Vagina (tissue), 2 donors: ENCODE measurements around the gene SPAG9. TPM values are rescaled to one million over a fixed set of nuclear protein-coding genes. Genes with fewer than 3 reads are reported as not detected.

Source experiments
- DNase-seq, 2 donors: peaks; one replicate each; pipeline ENCODE4 v3.0.0-alpha.2; 2017; ENCODE audit errors: extremely low spot score in 2 of 2
- H3K27ac ChIP-seq: fragments of 200-600 bp; sonication (generic); one replicate; pipeline ENCODE4 v1.5.1; 2019
- H3K27me3 ChIP-seq: fragments of 200-600 bp; sonication (generic); one replicate; pipeline ENCODE4 v1.5.1; 2019
- H3K36me3 ChIP-seq, 2 donors: fragments of 200-600 bp; sonication (generic); one replicate each; pipeline ENCODE4 v1.5.1; 2017 to 2019
- H3K4me1 ChIP-seq: fragments of 200-600 bp; sonication (generic); one replicate; pipeline ENCODE4 v1.5.1; 2019
- H3K4me3 ChIP-seq, 2 donors: fragments of 200-600 bp; sonication (generic); 1 replicate in 1 of 2; 2 replicates in 1 of 2; pipeline ENCODE4 v1.5.1; 2016 to 2019
- H3K9me3 ChIP-seq: fragments of 200-600 bp; sonication (generic); one replicate; pipeline ENCODE4 v1.5.1; 2019
- CTCF ChIP-seq, 3 experiments: fragments of 450-650 bp in 2 of 3; fragments of 200-600 bp in 1 of 3; sonication (generic) in 1 of 3; IDR thresholded peaks; one replicate each; pipeline ENCODE4 v1.5.1; 2017 to 2019; ENCODE audit warnings: antibody characterized with exemption in 3 of 3, mild to moderate bottlenecking in 2 of 3, moderate library complexity in 2 of 3
- POLR2A ChIP-seq, 2 donors: fragments of 450-650 bp; IDR thresholded peaks; one replicate each; pipeline ENCODE4 v1.6.1; 2017; ENCODE audit warnings: antibody characterized with exemption in 2 of 2, mild to moderate bottlenecking in 2 of 2, moderate library complexity in 2 of 2
- POLR2AphosphoS5 ChIP-seq, 2 donors: sonication (generic); formaldehyde crosslinking; IDR thresholded peaks; one replicate each; pipeline ENCODE4 v1.9.0; 2017; ENCODE audit warnings: antibody characterized with exemption in 2 of 2, mild to moderate bottlenecking in 2 of 2, low read depth in 1 of 2; ENCODE audit not compliant: insufficient read depth in 1 of 2
- intact Hi-C: fragments of 100-400 bp; cut with DNase I; formaldehyde crosslinking; loops from one replicate; pipeline ENCODE4 v1.15.1; 2023
- total RNA-seq: library from RNA; depleted of rRNA; stranded (reverse); fragments of >200 nt; gene quantifications from one replicate; pipeline ENCODE4 v1.2.3, GENCODE V29; 2016

SPAG9 gene
- total RNA-seq, 1 donor from 2014 or later: 92.6 TPM

GRCh38 chr17:50954641-50955121, 166.0 kb downstream of the SPAG9 start:
- DNase-seq: peak in 1 of 2 donors; percentile 72
- Histone ChIP-seq H3K27me3 (no peaks in the 10 kb centered on the region), H3K4me1 (peaks cover 54% of the 10 kb centered on the region), H3K36me3 (peaks cover 0 to 6% of the 10 kb centered on the region in 2 donors), H3K4me3 (no peak overlapping the region), H3K9me3 (no peaks in the 10 kb centered on the region), H3K27ac (peak overlapping the region; percentile 93)
- intact Hi-C loops: loop anchor here (5.0 kb wide), 1 partner anchor 87 kb away; the partner anchor contains the start of gene TOB1
- no peak for TF ChIP-seq CTCF (IDR thresholded peaks at IDR 0.05)
- peak in 1 of 2 donors; percentile 8 for TF ChIP-seq POLR2AphosphoS5 (IDR thresholded peaks at IDR 0.05; ENCODE audit: insufficient read depth in 1 of 2, low read depth in 1 of 2)

DNA sequence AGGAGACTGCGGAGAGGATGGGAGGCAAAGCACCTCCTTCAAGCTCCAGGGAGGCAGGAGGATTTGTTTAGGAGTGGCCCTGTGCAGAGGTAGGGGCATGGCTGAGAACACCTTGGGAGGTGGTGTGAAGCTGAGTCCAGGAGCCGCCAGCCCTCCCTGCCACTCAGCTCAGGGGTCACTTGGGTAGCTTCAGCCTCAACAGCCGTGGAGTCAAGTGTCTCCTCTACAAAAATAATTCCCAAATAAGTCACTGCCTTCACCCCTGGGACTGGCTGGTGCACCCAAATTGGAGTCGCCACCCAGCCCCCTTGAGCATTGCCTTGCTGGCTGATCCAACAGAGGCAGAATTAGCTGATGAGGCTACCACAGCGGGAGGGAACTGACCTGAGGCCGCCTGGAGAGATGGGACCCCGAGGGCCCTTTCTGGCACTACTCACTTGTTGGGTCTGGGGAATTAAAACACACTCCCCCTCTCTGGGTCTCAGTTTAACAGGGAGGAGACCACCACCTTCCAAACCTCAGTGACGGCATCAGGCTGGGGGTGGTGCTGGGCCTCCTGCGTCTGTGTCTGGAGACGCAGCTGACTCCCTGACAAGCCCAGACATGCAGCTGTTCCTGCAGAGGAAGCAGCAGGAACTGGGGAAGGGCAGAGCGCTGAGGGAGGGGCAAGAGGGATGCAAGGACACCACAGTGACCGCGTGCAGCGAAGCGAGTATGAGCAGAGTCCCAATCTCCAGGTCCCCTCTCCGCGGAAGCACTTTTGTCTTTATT, 166.7 kb downstream of the SPAG9 start:
- peak in 1 of 2 donors; percentile 93 for DNase-seq
- Histone ChIP-seq H3K9me3 (no peaks in the 10 kb centered on the region), H3K27me3 (no peaks in the 10 kb centered on the region), H3K27ac (peak overlapping the region; percentile 93), H3K36me3 (no peaks in the 10 kb centered on the region), H3K4me1 (peaks cover 60% of the 10 kb centered on the region), H3K4me3 (no peak overlapping the region)
- TF ChIP-seq CTCF (IDR thresholded peaks at IDR 0.05): no peak
- peak; percentile 65 to 75 for TF ChIP-seq POLR2AphosphoS5 (IDR thresholded peaks at IDR 0.05; ENCODE audit: insufficient read depth in 1 of 2, low read depth in 1 of 2)
- intact Hi-C loops: loop anchor here (5.0 kb wide), 1 partner anchor 87 kb away; the partner anchor contains the start of gene TOB1

DNA sequence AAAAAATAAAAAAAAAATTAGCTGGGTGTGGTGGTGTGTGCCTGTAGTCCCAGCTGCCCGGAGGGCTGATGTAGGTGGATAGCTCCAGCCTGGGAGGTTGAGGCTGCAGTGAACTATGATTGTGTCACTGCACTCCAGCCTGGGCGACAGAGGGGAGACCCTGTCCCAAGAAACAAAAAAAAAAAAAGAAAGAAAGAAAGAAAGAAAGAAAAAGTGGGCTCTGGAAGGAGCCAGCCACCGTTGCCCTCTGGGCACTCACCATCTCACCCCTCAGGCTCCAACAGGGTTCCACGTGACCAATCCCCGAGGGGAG, 167.2 kb downstream of the SPAG9 start:
- H3K27me3 ChIP-seq: no peaks in the 10 kb centered on the region
- no peak overlapping the region for H3K4me3 ChIP-seq
- H3K27ac ChIP-seq: peak overlapping the region; percentile 93
- no peak for DNase-seq
- H3K9me3 ChIP-seq: no peaks in the 10 kb centered on the region
- H3K4me1 ChIP-seq: peaks cover 66% of the 10 kb centered on the region
- intact Hi-C loops: loop anchor here (5.0 kb wide), 1 partner anchor 86 kb away; the partner anchor contains the start of gene TOB1
- H3K36me3 ChIP-seq: no peaks in the 10 kb centered on the region
- TF ChIP-seq CTCF (IDR thresholded peaks at IDR 0.05) (no peak), POLR2AphosphoS5 (IDR thresholded peaks at IDR 0.05; ENCODE audit: insufficient read depth in 1 of 2, low read depth in 1 of 2) (no peak), POLR2A (IDR thresholded peaks at IDR 0.05) (no peak)

DNA sequence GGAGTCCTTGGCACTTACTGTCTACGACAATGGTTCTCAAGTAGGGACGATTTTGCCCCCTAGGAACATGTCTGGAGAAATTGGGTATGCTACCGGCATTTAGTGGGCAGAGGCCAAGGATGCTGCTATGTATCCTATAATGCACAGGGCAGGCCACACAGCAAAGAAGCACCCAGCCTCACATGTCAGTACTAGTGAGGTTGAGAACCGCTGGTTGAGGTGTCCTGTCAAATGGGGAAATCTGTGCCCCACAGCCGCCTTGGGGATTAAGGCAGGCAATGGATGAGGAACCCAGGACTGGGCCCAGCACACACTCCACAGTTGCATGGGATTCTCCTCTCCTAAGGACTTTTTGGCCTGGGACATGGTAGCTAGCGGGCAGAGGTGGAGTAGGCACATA, 167.8 kb downstream of the SPAG9 start:
- Histone ChIP-seq H3K27me3 (no peaks in the 10 kb centered on the region), H3K27ac (peak overlapping the region; percentile 93), H3K4me3 (no peak overlapping the region), H3K4me1 (peaks cover 72% of the 10 kb centered on the region), H3K36me3 (no peaks in the 10 kb centered on the region), H3K9me3 (no peaks in the 10 kb centered on the region)
- intact Hi-C loops: loop anchor here (5.0 kb wide), 1 partner anchor 86 kb away; the partner anchor contains the start of gene TOB1
- no peak for DNase-seq
- TF ChIP-seq POLR2A (IDR thresholded peaks at IDR 0.05) (no peak), POLR2AphosphoS5 (IDR thresholded peaks at IDR 0.05; ENCODE audit: insufficient read depth in 1 of 2, low read depth in 1 of 2) (no peak), CTCF (IDR thresholded peaks at IDR 0.05) (no peak)

- TF ChIP-seq CTCF (IDR thresholded peaks at IDR 0.05) (no peak), POLR2AphosphoS5 (IDR thresholded peaks at IDR 0.05; ENCODE audit: insufficient read depth in 1 of 2, low read depth in 1 of 2) (peak in 1 of 2 donors; percentile 48)
- Histone ChIP-seq H3K4me1 (peaks cover 70% of the 10 kb centered on the region), H3K27ac (peak overlapping the region; percentile 93), H3K27me3 (no peaks in the 10 kb centered on the region), H3K4me3 (no peak overlapping the region), H3K9me3 (no peaks in the 10 kb centered on the region), H3K36me3 (no peaks in the 10 kb centered on the region)
- no peak for DNase-seq
- intact Hi-C loops: loop anchor here (5.0 kb wide), 1 partner anchor 85 kb away; the partner anchor contains the start of gene TOB1
These were observed 168.7 kb downstream of the SPAG9 start for GRCh38 chr17:50952013-50952412.
